Vagina (tissue), 2 donors: Measurements from ENCODE around the gene GRK1. TPM values are rescaled to one million over a fixed set of nuclear protein-coding genes. Genes with fewer than 3 reads are reported as not detected.

Experiments used
- DNase-seq, 2 donors: peaks; one replicate each; pipeline ENCODE4 v3.0.0-alpha.2; 2017; ENCODE audit errors: extremely low spot score in 2 of 2
- H3K27ac ChIP-seq: fragments of 200-600 bp; sonication (generic); one replicate; pipeline ENCODE4 v1.5.1; 2019
- H3K27me3 ChIP-seq: fragments of 200-600 bp; sonication (generic); one replicate; pipeline ENCODE4 v1.5.1; 2019
- H3K36me3 ChIP-seq, 2 donors: fragments of 200-600 bp; sonication (generic); one replicate each; pipeline ENCODE4 v1.5.1; 2017 to 2019
- H3K4me1 ChIP-seq: fragments of 200-600 bp; sonication (generic); one replicate; pipeline ENCODE4 v1.5.1; 2019
- H3K4me3 ChIP-seq, 2 donors: fragments of 200-600 bp; sonication (generic); 1 replicate in 1 of 2; 2 replicates in 1 of 2; pipeline ENCODE4 v1.5.1; 2016 to 2019
- H3K9me3 ChIP-seq: fragments of 200-600 bp; sonication (generic); one replicate; pipeline ENCODE4 v1.5.1; 2019
- POLR2A ChIP-seq, 2 donors: fragments of 450-650 bp; IDR thresholded peaks; one replicate each; pipeline ENCODE4 v1.6.1; 2017; ENCODE audit warnings: antibody characterized with exemption in 2 of 2, mild to moderate bottlenecking in 2 of 2, moderate library complexity in 2 of 2
- POLR2AphosphoS5 ChIP-seq, 2 donors: sonication (generic); formaldehyde crosslinking; IDR thresholded peaks; one replicate each; pipeline ENCODE4 v1.9.0; 2017; ENCODE audit warnings: antibody characterized with exemption in 2 of 2, mild to moderate bottlenecking in 2 of 2, low read depth in 1 of 2; ENCODE audit not compliant: insufficient read depth in 1 of 2
- intact Hi-C: fragments of 100-400 bp; cut with DNase I; formaldehyde crosslinking; loops from one replicate; pipeline ENCODE4 v1.15.1; 2023
- total RNA-seq: library from RNA; depleted of rRNA; stranded (reverse); fragments of >200 nt; gene quantifications from one replicate; pipeline ENCODE4 v1.2.3, GENCODE V29; 2016
- TF ChIP-seq, protein P1 (sequence below), 3 experiments: fragments of 450-650 bp in 2 of 3; fragments of 200-600 bp in 1 of 3; sonication (generic) in 1 of 3; IDR thresholded peaks; one replicate each; pipeline ENCODE4 v1.5.1; 2017 to 2019; ENCODE audit warnings: antibody characterized with exemption in 3 of 3, mild to moderate bottlenecking in 2 of 3, moderate library complexity in 2 of 3

Gene GRK1
- total RNA-seq, 1 donor from 2014 or later: not detected

DNA sequence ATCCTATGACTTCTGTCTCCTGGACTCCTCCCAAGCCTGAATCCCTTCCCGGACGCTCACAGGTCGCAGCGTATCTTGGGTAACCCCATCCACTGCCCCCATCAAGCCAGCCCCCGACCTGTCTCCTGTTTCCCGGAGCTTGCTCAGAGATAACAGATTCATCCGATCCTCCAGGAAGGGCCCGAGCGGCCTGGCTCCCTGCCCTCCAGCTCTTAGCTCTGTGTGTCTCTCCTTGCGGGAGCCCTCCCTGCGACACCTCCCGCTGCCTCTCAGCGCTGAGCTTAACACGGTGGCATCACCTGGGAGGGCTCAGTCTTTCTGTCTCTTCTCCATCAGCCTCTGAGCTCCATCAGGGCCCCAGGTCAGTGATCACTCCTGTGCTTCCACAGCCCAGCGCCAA is 87.7 kb downstream of the GRK1 start:
- H3K27me3 ChIP-seq: no peaks in the 10 kb centered on the region
- intact Hi-C loops: no loop called here
- DNase-seq: no peak
- no peaks in the 10 kb centered on the region for H3K36me3 ChIP-seq
- H3K4me3 ChIP-seq: no peak overlapping the region
- H3K27ac ChIP-seq: no peak overlapping the region
- no peak for TF ChIP-seq POLR2AphosphoS5 (IDR thresholded peaks at IDR 0.05; ENCODE audit: insufficient read depth in 1 of 2, low read depth in 1 of 2)
- TF ChIP-seq, protein P1, sequence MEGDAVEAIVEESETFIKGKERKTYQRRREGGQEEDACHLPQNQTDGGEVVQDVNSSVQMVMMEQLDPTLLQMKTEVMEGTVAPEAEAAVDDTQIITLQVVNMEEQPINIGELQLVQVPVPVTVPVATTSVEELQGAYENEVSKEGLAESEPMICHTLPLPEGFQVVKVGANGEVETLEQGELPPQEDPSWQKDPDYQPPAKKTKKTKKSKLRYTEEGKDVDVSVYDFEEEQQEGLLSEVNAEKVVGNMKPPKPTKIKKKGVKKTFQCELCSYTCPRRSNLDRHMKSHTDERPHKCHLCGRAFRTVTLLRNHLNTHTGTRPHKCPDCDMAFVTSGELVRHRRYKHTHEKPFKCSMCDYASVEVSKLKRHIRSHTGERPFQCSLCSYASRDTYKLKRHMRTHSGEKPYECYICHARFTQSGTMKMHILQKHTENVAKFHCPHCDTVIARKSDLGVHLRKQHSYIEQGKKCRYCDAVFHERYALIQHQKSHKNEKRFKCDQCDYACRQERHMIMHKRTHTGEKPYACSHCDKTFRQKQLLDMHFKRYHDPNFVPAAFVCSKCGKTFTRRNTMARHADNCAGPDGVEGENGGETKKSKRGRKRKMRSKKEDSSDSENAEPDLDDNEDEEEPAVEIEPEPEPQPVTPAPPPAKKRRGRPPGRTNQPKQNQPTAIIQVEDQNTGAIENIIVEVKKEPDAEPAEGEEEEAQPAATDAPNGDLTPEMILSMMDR (IDR thresholded peaks at IDR 0.05): no peak
- no peak for TF ChIP-seq POLR2A (IDR thresholded peaks at IDR 0.05)
- no peaks in the 10 kb centered on the region for H3K9me3 ChIP-seq
- H3K4me1 ChIP-seq: peaks cover 12% of the 10 kb centered on the region

DNA sequence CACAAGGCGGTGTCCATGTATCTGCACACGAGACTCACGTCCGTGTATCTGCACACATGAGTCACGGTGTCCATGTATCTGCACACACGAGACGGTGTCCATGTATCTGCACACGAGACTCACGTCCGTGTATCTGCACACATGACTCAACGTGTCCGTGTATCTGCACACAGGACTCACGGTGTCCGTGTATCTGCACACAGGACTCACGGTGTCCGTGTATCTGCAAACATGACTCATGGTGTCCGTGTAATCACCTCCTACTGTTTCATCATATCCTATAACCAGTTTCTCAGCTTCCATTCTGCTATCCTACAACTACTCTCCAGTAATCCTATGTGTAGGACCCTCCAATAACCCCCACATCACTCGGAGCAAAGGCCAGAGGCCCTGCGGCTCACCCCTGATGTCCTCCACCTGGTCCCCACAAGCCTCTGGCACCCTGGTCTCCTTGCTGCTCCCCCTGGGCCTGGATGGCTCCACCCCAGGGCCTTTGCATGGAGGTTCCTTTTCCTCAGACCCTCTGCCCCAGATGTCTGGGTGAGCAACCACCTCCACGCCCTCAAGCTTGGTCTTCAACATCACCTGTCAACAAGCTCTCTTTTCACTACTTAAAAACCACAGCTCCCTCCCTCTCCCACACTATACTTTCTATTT is 89.5 kb downstream of the GRK1 start:
- no peaks in the 10 kb centered on the region for H3K36me3 ChIP-seq
- no peaks in the 10 kb centered on the region for H3K27me3 ChIP-seq
- H3K4me3 ChIP-seq: no peak overlapping the region
- intact Hi-C loops: no loop called here
- H3K9me3 ChIP-seq: no peaks in the 10 kb centered on the region
- no peak overlapping the region for H3K27ac ChIP-seq
- no peak for DNase-seq
- peaks cover 16% of the 10 kb centered on the region for H3K4me1 ChIP-seq
- TF ChIP-seq POLR2AphosphoS5 (IDR thresholded peaks at IDR 0.05; ENCODE audit: insufficient read depth in 1 of 2, low read depth in 1 of 2) (no peak), POLR2A (IDR thresholded peaks at IDR 0.05) (no peak)
- TF ChIP-seq, protein P1 (IDR thresholded peaks at IDR 0.05): no peak

DNA sequence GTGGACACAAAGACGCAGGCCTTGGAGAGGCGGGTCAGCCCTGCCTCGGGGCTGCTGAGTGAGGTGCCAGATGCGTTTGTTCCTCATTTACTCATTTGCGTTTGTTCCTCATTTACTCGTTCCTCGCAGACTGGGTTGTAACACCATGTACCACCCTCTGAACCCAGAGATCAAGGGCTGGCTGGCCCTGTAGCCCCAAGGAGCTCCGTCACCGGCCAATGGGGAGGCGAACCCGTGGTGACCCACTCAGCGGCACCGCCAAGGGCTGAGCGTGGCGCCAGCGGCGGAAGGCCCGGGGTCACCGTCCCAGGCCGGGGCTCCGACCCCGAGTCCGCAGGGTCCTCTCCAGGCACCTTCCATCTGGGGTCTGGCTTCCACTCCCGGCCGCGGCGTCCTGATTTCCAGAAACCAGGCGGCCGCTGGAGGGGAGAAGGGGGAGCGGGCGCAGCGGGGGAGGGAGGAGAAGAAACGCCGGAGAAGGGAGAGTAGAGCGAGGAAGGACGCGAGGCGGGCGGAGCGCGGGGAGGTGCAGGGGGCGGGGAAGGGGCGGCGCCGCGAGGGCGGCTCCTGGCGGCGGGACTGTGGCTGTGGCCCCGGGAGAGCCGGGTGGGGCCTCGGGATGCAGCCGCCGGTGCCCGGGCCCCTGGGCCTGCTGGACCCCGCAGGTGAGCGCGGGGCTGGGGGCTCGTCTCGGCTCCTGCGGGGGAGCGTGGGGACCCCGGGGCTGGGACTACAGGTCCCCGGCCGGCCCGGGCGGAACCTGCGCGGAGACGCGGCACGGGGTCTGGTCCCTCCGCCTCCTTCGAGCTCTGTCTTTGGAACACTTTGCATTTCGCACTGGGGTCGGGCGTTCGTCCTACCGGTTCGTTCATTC is 91.9 kb downstream of the GRK1 start, which contains the start of gene TMEM255B:
TMEM255B (plus strand) TSS at position 576 of the 874 bp plus-strand sequence; CDS start at position 620, 44 bp downstream.
- Histone ChIP-seq H3K27ac (peak within 1 kb of the TSS; percentile 81), H3K4me3 (peak within 1 kb of the TSS; percentile 57 to 75), H3K27me3 (no peaks in the 10 kb centered on the region), H3K4me1 (peaks cover 16% of the 10 kb centered on the region), H3K36me3 (no peaks in the 10 kb centered on the region), H3K9me3 (no peaks in the 10 kb centered on the region)
- TF ChIP-seq, protein P1 (IDR thresholded peaks at IDR 0.05): peak in 1 of 3 experiments; percentile 59
- TF ChIP-seq POLR2A (IDR thresholded peaks at IDR 0.05) (peak in 1 of 2 donors; percentile 16), POLR2AphosphoS5 (IDR thresholded peaks at IDR 0.05; ENCODE audit: insufficient read depth in 1 of 2, low read depth in 1 of 2) (peak in 1 of 2 donors; percentile 82)
- intact Hi-C loops: loop anchor here (1.0 kb wide), 1 partner anchor 27 kb away; no protein-coding TSS in a partner anchor
- no peak for DNase-seq

DNA sequence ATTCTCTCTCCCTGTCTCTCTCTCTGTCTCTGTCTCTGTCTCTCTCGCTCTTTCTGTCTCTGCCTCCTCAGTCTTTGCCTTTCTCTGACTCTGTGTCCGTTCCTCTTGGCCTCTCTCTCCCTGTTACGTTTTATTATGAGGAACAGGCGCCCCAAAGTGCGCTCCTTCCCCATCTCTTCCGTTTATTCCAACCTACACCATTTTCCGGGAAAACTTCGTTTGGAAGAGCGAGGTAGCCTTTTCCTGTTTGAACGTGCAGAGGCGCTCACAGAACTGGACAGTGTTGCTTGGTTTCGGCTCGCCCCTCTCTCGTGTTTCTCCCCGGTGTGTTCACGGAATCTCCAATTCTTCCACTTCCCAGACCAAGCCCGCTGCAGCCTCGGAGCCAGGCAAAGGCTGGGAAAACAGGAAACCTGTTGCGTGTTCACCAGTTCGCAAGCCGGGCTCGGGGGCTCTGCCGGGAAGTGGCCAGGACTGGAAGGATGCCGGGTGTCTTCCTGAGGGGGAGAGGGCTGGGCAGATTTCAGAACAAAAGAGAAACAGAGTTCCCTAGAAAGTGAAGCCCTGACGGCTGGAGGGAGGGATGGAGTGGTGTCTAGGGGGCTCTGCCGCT is 92.6 kb downstream of the GRK1 start:
- Histone ChIP-seq H3K36me3 (no peaks in the 10 kb centered on the region), H3K4me3 (peak overlapping the region; percentile 57 to 75), H3K27ac (peak overlapping the region; percentile 81), H3K4me1 (peaks cover 16% of the 10 kb centered on the region), H3K9me3 (no peaks in the 10 kb centered on the region), H3K27me3 (no peaks in the 10 kb centered on the region)
- DNase-seq: no peak
- intact Hi-C loops: no loop called here
- TF ChIP-seq, protein P1 (IDR thresholded peaks at IDR 0.05): no peak
- TF ChIP-seq POLR2A (IDR thresholded peaks at IDR 0.05) (no peak), POLR2AphosphoS5 (IDR thresholded peaks at IDR 0.05; ENCODE audit: insufficient read depth in 1 of 2, low read depth in 1 of 2) (peak in 1 of 2 donors; percentile 30)
